ENCODE data around the gene TNNC2. TPM values are rescaled to one million over a fixed set of nuclear protein-coding genes. Genes with fewer than 3 reads are reported as not detected.

The TNNC2 gene
- total and polyA plus RNA-seq, 9 of the 15 experiments (the other 6 are each of a cell fraction or from before 2014, with no cell fraction given) = not detected

- TF ChIP-seq NR2F6 (CRISPR knock-in tag; IDR thresholded peaks at IDR 0.05) (no peak), USF1 (CRISPR knock-in tag; IDR thresholded peaks at IDR 0.05) (no peak), TAF15 (IDR thresholded peaks at IDR 0.05; ENCODE audit: low read depth, low read length) (no peak), ZBTB43 (CRISPR knock-in tag; IDR thresholded peaks at IDR 0.05) (no peak), NFE2L1 (tag; IDR thresholded peaks at IDR 0.05; ENCODE audit: borderline replicate concordance, low read depth) (no peak), TFE3 (CRISPR knock-in tag; IDR thresholded peaks at IDR 0.05) (no peak), NFATC3 (IDR thresholded peaks at IDR 0.05) (no peak)
Observed at GRCh38 chr20:45859916-45860315, 32.8 kb upstream of the TNNC2 start (continued).

GRCh38 chr20:45857882-45858216 is 30.7 kb upstream of the TNNC2 start:
- FAIRE-seq = no peak
- peak overlapping the region; percentile 94 for H3K4me2 ChIP-seq (ENCODE audit: insufficient read depth, low read length)
- H2AFZ ChIP-seq (ENCODE audit: low read depth, low read length) = peak overlapping the region; percentile 93
- ATAC-seq = peak; percentile 73
- H3K9me1 ChIP-seq (ENCODE audit: control insufficient read depth, insufficient read depth, low read length) = no peaks in the 10 kb centered on the region
- BruUV-seq (replicated peaks) = no TSS peak
- peak; percentile 70 to 82 (median 80) for DNase-seq (ENCODE audit: extremely low read depth in 1 of 4, low spot score in 3 of 4)
- H3K79me2 ChIP-seq (ENCODE audit: control insufficient read depth, insufficient read depth, low read length) = peaks cover 24% of the 10 kb centered on the region
- in situ Hi-C loops (cut with MboI) = no loop called here
- ChIA-PET CTCF (ENCODE audit: low intra/inter-chr PET ratio) (no interaction called here), POLR2A (interaction anchor here (0.6 to 1.3 kb wide), 3 partner anchors 20 to 54 kb away, joined by 3 read pairs; partner anchors contain the start of gene PLTP)
- H3K4me1 ChIP-seq (replicated peaks in 1 of 2; ENCODE audit: control insufficient read depth in 2 of 2, insufficient read depth in 2 of 2, low read length in 2 of 2) = peaks cover 21 to 28% of the 10 kb centered on the region in 2 experiments
- peak overlapping the region; percentile 88 for H3K27ac ChIP-seq (ENCODE audit: extremely low read depth, low read depth, low read length)
- peak overlapping the region; percentile 72 for H3K4me3 ChIP-seq
- no peaks in the 10 kb centered on the region for H3K9me3 ChIP-seq (replicated peaks; ENCODE audit: control insufficient read depth, insufficient read depth, low read depth, low read length)
- H3K9ac ChIP-seq (ENCODE audit: insufficient read depth in 1 of 2, low read depth in 2 of 2, low read length in 2 of 2) = peak overlapping the region; percentile 57 to 78
- intact Hi-C loops (cut with micrococcal nuclease) = loop anchor here (2.0 kb wide), 1 partner anchor 77 kb away; the partner anchor contains the start of gene PCIF1
- 3% methylated on average over 11 of the region's 13 CpGs for WGBS (ENCODE audit: insufficient coverage, low coverage, missing lambda C conversion rate)
- H3K27me3 ChIP-seq (ENCODE audit: control insufficient read depth in 2 of 2, insufficient read depth in 2 of 2, low read length in 2 of 2) = no peaks in the 10 kb centered on the region
- H3K36me3 ChIP-seq (ENCODE audit: control insufficient read depth, insufficient read depth, low read length) = peaks cover 10% of the 10 kb centered on the region; the same call in 2 of the 3 replicates
- H4K20me1 ChIP-seq (replicated peaks; ENCODE audit: control insufficient read depth, insufficient read depth, low read length) = no peaks in the 10 kb centered on the region
- TF ChIP-seq GTF3C2 (IDR thresholded peaks at IDR 0.05; ENCODE audit: borderline replicate concordance, extremely low read depth, insufficient read length) = peak; percentile 83
- peak; percentile 82 for TF ChIP-seq VEZF1 (CRISPR knock-in tag; IDR thresholded peaks at IDR 0.05)
- peak; percentile 99 for TF ChIP-seq ZFP36 (IDR thresholded peaks at IDR 0.05; ENCODE audit: low read depth, low read length, partially characterized antibody)
- no peak for TF ChIP-seq ZC3H8 (IDR thresholded peaks at IDR 0.05)
- TF ChIP-seq ZKSCAN8 (CRISPR knock-in tag; IDR thresholded peaks at IDR 0.05) = peak; percentile 98
- no peak for TF ChIP-seq ZC3H11A (IDR thresholded peaks at IDR 0.05; ENCODE audit: low read depth, low read length)

Data from K562 (cell line).